ENCODE data around the gene SPDEF.

- no peak for TF ChIP-seq POLR2A (IDR thresholded peaks at IDR 0.05)
- TF ChIP-seq, protein P1, sequence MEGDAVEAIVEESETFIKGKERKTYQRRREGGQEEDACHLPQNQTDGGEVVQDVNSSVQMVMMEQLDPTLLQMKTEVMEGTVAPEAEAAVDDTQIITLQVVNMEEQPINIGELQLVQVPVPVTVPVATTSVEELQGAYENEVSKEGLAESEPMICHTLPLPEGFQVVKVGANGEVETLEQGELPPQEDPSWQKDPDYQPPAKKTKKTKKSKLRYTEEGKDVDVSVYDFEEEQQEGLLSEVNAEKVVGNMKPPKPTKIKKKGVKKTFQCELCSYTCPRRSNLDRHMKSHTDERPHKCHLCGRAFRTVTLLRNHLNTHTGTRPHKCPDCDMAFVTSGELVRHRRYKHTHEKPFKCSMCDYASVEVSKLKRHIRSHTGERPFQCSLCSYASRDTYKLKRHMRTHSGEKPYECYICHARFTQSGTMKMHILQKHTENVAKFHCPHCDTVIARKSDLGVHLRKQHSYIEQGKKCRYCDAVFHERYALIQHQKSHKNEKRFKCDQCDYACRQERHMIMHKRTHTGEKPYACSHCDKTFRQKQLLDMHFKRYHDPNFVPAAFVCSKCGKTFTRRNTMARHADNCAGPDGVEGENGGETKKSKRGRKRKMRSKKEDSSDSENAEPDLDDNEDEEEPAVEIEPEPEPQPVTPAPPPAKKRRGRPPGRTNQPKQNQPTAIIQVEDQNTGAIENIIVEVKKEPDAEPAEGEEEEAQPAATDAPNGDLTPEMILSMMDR (IDR thresholded peaks at IDR 0.05): no peak
Observed at GRCh38 chr6:34530753-34531365, 25.3 kb downstream of the SPDEF start.
